Measurements from ENCODE around the gene EXT2.

GRCh38 chr11:44243595-44244343 lies 148.3 kb downstream of the EXT2 start:
- TF ChIP-seq, protein P1, sequence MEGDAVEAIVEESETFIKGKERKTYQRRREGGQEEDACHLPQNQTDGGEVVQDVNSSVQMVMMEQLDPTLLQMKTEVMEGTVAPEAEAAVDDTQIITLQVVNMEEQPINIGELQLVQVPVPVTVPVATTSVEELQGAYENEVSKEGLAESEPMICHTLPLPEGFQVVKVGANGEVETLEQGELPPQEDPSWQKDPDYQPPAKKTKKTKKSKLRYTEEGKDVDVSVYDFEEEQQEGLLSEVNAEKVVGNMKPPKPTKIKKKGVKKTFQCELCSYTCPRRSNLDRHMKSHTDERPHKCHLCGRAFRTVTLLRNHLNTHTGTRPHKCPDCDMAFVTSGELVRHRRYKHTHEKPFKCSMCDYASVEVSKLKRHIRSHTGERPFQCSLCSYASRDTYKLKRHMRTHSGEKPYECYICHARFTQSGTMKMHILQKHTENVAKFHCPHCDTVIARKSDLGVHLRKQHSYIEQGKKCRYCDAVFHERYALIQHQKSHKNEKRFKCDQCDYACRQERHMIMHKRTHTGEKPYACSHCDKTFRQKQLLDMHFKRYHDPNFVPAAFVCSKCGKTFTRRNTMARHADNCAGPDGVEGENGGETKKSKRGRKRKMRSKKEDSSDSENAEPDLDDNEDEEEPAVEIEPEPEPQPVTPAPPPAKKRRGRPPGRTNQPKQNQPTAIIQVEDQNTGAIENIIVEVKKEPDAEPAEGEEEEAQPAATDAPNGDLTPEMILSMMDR (IDR thresholded peaks at IDR 0.05), result no peak
- TF ChIP-seq POLR2A (IDR thresholded peaks at IDR 0.05), result no peak
